Keratinocyte (primary cell): ENCODE measurements around the gene SOCS1.

Experiments used
- CTCF ChIP-seq, 3 experiments: IDR thresholded peaks in 1 of 3; conservative IDR thresholded peaks in 1 of 3; optimal IDR thresholded peaks in 1 of 3; 2 replicates in 2 of 3; 3 replicates in 1 of 3; pipeline versions ENCODE3 to v1.5.1; 2011; ENCODE audit warnings: low read length in 3 of 3, mild to moderate bottlenecking in 3 of 3, moderate library complexity in 2 of 3, control low read depth in 1 of 3, inconsistent platforms in 1 of 3; ENCODE audit not compliant: insufficient read depth in 2 of 3; ENCODE audit errors: extremely low read depth in 1 of 3
- EZH2 ChIP-seq: IDR thresholded peaks from one replicate; pipeline ENCODE4 v1.6.1; 2012; ENCODE audit warnings: inconsistent platforms, mild to moderate bottlenecking, low read length, moderate library complexity

- TF ChIP-seq CTCF (optimal IDR thresholded peaks at IDR 0.05 in 1 of 3, IDR thresholded peaks at IDR 0.05 in 1 of 3, conservative IDR thresholded peaks at IDR 0.05 in 1 of 3; ENCODE audit: extremely low read depth in 1 of 3, insufficient read depth in 2 of 3, low read length in 3 of 3): peak; percentile 46 to 79 (median 66)
- no peak for TF ChIP-seq EZH2
These were observed at the start of gene SOCS1 for GRCh38 chr16:11255737-11256660.
